HL-60 (cell line): ENCODE data around the gene EMP2.

Experiments used
- DNase-seq, 2 experiments: peaks; one replicate each; pipeline ENCODE4 v3.0.0-alpha.2; 2010 to 2020; ENCODE audit warnings: low read depth in 1 of 2, low spot score in 1 of 2
- H3K27ac ChIP-seq: fragments of 250-450 bp; sonication (Bioruptor Pico); replicated peaks from 2 replicates; pipeline ENCODE4 v1.5.1; 2020; ENCODE audit warnings: mild to moderate bottlenecking, moderate library complexity
- H3K27me3 ChIP-seq: fragments of 250-450 bp; sonication (Bioruptor Pico); 2 replicates; pipeline ENCODE4 v1.5.1; 2021; ENCODE audit warnings: mild to moderate bottlenecking, moderate library complexity; ENCODE audit not compliant: insufficient read depth, poor library complexity, severe bottlenecking
- H3K4me3 ChIP-seq: replicated peaks from 2 replicates; pipeline ENCODE4 v1.5.1; 2011; ENCODE audit warnings: mild to moderate bottlenecking, control low read depth, low read length; ENCODE audit not compliant: insufficient read depth
- CTCF ChIP-seq: IDR thresholded peaks from one replicate; pipeline ENCODE4 v1.5.1; 2011; ENCODE audit warnings: low read length, control low read depth, inconsistent platforms; ENCODE audit not compliant: insufficient read depth
- GABPA ChIP-seq: IDR thresholded peaks from 2 replicates; pipeline ENCODE4 v1.6.1; 2012; ENCODE audit warnings: low read depth
- POLR2AphosphoS5 ChIP-seq: IDR thresholded peaks from 2 replicates; pipeline ENCODE4 v1.6.1; 2012; ENCODE audit warnings: low read depth
- SPI1 ChIP-seq: IDR thresholded peaks from 2 replicates; pipeline ENCODE4 v1.6.1; 2012; ENCODE audit warnings: low read depth, mild to moderate bottlenecking, borderline replicate concordance
- TF ChIP-seq, protein P1 (sequence below): IDR thresholded peaks from 2 replicates; pipeline ENCODE4 v1.6.1; 2012; ENCODE audit warnings: low read depth; ENCODE audit not compliant: insufficient replicate concordance

Gene EMP2

GRCh38 chr16:10497132-10498101 is 83.0 kb downstream of the EMP2 start:
- Histone ChIP-seq H3K27me3 (no peaks in the 10 kb centered on the region), H3K27ac (no peak overlapping the region), H3K4me3 (no peak overlapping the region)
- no peak for DNase-seq
- TF ChIP-seq POLR2AphosphoS5 (no peak), SPI1 (no peak), CTCF (no peak), GABPA (no peak)
- TF ChIP-seq, protein P1, sequence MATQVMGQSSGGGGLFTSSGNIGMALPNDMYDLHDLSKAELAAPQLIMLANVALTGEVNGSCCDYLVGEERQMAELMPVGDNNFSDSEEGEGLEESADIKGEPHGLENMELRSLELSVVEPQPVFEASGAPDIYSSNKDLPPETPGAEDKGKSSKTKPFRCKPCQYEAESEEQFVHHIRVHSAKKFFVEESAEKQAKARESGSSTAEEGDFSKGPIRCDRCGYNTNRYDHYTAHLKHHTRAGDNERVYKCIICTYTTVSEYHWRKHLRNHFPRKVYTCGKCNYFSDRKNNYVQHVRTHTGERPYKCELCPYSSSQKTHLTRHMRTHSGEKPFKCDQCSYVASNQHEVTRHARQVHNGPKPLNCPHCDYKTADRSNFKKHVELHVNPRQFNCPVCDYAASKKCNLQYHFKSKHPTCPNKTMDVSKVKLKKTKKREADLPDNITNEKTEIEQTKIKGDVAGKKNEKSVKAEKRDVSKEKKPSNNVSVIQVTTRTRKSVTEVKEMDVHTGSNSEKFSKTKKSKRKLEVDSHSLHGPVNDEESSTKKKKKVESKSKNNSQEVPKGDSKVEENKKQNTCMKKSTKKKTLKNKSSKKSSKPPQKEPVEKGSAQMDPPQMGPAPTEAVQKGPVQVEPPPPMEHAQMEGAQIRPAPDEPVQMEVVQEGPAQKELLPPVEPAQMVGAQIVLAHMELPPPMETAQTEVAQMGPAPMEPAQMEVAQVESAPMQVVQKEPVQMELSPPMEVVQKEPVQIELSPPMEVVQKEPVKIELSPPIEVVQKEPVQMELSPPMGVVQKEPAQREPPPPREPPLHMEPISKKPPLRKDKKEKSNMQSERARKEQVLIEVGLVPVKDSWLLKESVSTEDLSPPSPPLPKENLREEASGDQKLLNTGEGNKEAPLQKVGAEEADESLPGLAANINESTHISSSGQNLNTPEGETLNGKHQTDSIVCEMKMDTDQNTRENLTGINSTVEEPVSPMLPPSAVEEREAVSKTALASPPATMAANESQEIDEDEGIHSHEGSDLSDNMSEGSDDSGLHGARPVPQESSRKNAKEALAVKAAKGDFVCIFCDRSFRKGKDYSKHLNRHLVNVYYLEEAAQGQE = no peak

GRCh38 chr16:10495031-10495345 is 85.4 kb downstream of the EMP2 start:
- TF ChIP-seq CTCF = no peak
- TF ChIP-seq, protein P1 = no peak
- TF ChIP-seq POLR2AphosphoS5 = no peak
- TF ChIP-seq GABPA = no peak
- no peak for TF ChIP-seq SPI1

DNA sequence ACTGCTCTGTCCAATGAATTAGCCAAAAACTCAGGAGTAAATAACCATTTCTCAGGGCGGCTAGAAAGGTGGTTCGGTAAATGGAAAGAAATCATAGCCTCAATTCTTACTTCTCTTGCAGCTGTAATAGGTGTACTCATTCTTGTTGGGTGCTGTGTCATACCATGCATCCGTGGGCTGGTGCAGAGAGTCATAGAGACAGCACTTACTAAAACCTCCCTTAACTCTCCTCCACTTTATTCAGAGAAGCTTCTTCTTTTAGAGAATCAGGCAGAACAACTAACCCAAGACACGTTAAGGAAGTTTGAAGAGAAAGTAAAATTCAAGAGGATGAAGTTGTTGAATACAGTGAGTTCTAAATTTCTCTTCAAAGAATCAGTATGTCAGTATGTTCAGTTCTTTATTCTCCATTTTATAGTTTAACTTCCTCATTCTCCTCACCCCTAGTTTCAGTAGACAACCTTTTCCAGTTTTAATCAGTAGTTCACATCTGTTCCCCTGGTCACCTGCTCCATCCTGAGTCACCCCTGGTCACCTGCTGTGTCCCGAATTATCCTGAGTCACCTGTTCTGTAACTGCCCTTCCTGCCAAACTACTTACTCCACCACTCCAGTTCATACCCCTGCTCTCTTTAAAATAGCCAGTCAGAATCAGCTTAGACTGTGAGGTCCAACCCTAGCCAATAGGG is 85.9 kb downstream of the EMP2 start:
- H3K27ac ChIP-seq = no peak overlapping the region

More at GRCh38 chr16:10495031-10495345, 85.4 kb downstream of the EMP2 start:
- no peak for DNase-seq
- Histone ChIP-seq H3K27ac (no peak overlapping the region), H3K27me3 (no peaks in the 10 kb centered on the region), H3K4me3 (no peak overlapping the region)

More for the DNA sequence above, 85.9 kb downstream of the EMP2 start:
- DNase-seq = no peak
- TF ChIP-seq GABPA = no peak
- TF ChIP-seq, protein P1 = no peak
- TF ChIP-seq CTCF = no peak
- TF ChIP-seq POLR2AphosphoS5 = no peak
- no peak for TF ChIP-seq SPI1
- Histone ChIP-seq H3K4me3 (no peak overlapping the region), H3K27me3 (no peaks in the 10 kb centered on the region)
